NCI-H2171 treated with DMSO at 0.1 percent for 48 hours (cell line): ENCODE data around the gene SPINT3.

Experiments used
- DNase-seq: peaks from one replicate; lab custom pipeline; 2025; lab: John Stamatoyannopoulos, UW

The SPINT3 gene

GRCh38 chr20:45515147-45515913 is at the start of gene SPINT3:
TSS of gene SPINT3 (minus strand) at chr20:45515622. CDS start at chr20:45515608, 14 bp downstream.
- DNase-seq, result no peak

GRCh38 chr20:45564760-45565276 is 49.4 kb upstream of the SPINT3 start:
- no peak for DNase-seq

DNA sequence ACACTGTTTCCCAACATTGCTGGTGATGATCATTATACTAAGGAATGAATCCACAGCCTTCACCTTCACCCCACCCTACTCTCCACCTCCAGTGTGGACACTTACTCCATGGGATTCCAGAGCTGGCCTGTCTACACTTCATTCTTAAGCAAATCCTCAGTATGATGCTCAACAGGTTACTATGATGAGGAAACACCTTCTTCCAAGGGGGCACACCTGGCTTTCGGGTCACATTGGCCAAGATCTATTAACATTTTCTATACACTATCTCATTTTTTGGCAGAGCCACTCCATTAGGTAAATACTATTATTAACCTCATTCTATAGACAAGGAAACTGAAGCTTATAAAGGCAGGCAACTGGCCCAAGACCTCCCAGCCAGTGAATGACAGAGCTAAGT is 39.8 kb upstream of the SPINT3 start:
- DNase-seq, result no peak

GRCh38 chr20:45552456-45552855 is 37.0 kb upstream of the SPINT3 start:
- no peak for DNase-seq

- DNase-seq, result no peak
Observed at GRCh38 chr20:45550765-45551164, 35.3 kb upstream of the SPINT3 start.

DNA sequence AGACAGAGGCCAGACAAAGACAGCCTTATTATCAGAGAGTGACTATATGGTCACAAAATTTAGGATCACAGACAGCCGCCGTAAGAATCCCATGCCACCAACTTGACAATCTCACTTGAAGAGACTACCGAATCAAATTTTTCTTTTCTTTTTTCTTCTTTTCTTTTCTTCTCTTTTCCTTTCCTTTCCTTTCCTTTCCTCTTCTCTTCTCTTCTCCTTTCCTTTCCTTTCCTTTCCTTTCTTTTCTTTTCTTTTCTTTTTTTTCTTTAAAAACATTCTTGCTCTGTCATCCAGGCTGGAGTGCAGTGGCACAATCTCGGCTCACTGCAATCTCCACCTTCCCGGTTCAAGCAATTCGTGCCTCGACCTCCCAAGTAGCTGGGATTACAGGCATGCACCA is 33.0 kb upstream of the SPINT3 start:
- no peak for DNase-seq

DNA sequence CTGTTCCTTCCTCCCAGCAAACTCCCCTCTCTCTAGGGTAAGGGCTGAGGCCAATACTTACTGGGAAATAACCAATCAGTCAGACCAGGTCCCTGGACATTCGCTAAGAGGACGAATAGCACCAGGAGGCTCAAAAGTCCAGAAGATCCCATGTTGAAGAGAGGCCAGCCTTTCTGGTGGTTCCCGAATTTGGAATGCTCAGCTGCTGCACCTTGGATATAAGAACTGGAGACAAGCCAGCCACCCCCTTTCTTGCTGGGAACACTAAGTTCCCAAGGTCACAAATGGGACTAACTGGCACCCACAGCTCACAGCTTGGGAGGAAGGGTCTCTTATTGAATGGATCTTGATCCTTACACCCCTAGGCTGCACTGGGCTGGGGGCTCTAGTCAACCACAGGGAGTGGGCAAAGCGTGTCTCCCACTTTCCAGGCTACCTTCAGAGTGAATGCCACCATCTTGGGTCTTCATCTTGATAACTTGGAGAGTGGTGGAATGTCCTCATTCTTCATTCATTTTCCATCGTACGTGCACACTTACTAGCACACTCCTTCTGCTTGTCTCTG is 31.9 kb upstream of the SPINT3 start, which contains the start of gene EPPIN:
Gene EPPIN (minus strand): TSS at position 196 of the 565 bp plus-strand sequence. CDS start 44 bp downstream, at position 152.
- no peak for DNase-seq

- peak; percentile 5 for DNase-seq
Observed at GRCh38 chr20:45545754-45546453, 30.5 kb upstream of the SPINT3 start.

DNA sequence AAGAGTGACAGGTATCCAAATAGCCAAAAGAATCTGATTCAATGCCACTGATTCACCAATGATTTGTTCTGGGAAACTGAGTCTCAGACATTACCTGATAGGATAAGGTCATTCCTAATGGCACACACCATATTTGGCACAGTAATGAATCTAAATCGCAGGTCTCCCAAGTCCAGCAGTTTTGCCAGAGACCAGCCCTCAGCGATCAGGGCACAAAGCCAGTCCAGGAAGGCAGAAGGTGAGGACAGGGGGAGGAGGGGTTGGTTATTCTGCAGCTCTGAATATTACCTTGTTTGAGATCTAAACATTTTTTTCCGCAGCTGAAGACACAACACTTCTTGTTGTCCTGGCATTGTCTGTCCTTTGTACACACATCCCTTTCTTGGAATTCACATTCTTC is 29.9 kb upstream of the SPINT3 start:
- no peak for DNase-seq

- no peak for DNase-seq
Observed at GRCh38 chr20:45539382-45539781, 24.0 kb upstream of the SPINT3 start, which contains the start of gene WFDC6. TSS of gene WFDC6 (minus strand) at chr20:45539482. CDS start at chr20:45539407, 75 bp downstream.

- DNase-seq, result no peak
Observed at GRCh38 chr20:45538209-45538799, 22.9 kb upstream of the SPINT3 start.

GRCh38 chr20:45527294-45527693 is 11.9 kb upstream of the SPINT3 start:
- DNase-seq, result no peak

DNA sequence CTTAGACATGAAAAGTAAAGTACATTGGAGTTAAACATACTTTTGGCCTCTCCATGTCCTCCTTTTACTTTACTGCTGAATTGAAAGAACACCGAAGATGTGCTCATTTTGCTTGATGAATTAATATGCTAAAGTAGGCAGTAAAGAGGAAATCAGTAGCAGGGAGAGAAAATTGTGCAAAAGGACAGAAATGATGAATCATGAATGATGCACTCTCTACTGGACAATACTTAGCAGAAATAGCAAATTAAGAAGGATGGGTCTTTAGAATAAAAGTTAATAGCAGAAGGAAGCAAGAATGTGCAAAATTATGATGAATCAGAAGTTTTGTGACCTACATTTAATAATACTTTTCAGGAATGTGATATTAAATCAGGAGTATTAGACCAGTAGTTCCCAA is 8.4 kb upstream of the SPINT3 start:
- no peak for DNase-seq

- DNase-seq, result no peak
Observed at GRCh38 chr20:45518282-45518681, 2.9 kb upstream of the SPINT3 start.

DNA sequence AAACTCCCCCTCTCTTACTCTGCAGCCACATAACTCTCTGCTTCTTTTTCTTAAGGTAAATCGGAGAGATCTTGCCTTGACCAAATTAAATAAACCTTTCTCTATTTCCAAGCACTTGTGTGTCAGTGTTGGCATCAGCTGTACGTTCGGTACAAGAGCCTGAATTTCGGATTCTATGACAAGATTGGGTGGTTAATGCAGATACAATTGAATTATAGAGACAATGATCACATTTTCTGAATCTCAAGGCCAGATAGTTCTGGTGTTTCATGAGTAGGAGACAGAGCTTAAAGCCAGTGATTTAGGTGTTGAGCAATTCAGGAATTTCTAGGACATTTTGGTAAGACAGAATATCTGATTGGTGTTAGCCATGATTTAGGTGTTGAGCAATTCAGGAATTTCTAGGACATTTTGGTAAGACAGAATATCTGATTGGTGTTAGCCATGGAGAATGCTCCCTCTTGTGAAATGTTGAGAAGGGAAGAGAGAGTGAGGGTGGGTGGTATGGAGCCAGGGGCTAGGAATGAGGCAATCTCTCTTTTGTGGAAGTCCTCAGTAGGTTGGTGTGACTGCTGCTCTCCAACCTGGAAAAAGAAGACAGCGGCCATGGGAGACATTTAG is 5.1 kb downstream of the SPINT3 start:
- DNase-seq, result no peak

GRCh38 chr20:45509091-45509490 is 6.3 kb downstream of the SPINT3 start:
- no peak for DNase-seq

GRCh38 chr20:45508068-45508886 is 7.1 kb downstream of the SPINT3 start:
- no peak for DNase-seq

DNA sequence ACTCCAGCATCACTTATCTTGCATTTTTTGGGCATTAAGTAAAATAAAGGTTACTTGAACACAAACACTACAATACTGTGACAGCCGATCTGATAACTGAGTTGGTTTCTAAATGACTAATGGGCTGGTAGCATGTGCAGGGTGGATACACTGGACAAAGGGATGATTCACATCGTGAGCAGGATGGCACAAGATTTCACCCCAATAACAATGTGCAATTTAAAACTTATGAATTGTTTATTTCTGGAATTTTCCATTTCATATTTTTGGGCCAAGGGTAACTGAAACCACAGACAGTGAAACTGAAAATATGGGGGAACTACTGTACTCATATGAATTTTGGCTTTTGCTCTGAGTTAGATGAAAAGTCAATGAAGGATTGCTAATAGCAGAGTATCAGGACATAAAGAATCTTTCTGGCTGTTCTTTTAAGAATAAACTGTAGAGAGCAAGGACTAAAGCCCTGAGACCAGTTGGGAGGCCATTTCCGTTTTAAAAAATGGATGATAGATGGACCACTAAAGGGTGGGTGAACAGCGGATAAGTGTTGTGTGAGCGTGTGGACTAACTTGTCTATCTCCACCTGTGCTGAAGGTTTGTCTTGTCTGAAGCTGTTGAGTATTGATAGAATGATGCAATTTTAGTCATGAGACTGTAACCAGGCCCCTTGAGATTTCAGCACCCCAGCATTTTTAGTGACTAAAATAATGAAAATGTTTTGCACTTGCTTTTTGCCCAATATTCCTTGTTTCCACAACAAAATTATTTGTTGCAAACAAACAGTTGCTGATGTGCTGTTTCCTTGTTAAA is 8.2 kb downstream of the SPINT3 start:
- DNase-seq, result no peak

GRCh38 chr20:45506398-45506797 is 9.0 kb downstream of the SPINT3 start:
- DNase-seq, result no peak

GRCh38 chr20:45503403-45503802 is 12.0 kb downstream of the SPINT3 start:
- DNase-seq, result no peak
